ENCODE data around the gene AIFM2.

Gene AIFM2

DNA sequence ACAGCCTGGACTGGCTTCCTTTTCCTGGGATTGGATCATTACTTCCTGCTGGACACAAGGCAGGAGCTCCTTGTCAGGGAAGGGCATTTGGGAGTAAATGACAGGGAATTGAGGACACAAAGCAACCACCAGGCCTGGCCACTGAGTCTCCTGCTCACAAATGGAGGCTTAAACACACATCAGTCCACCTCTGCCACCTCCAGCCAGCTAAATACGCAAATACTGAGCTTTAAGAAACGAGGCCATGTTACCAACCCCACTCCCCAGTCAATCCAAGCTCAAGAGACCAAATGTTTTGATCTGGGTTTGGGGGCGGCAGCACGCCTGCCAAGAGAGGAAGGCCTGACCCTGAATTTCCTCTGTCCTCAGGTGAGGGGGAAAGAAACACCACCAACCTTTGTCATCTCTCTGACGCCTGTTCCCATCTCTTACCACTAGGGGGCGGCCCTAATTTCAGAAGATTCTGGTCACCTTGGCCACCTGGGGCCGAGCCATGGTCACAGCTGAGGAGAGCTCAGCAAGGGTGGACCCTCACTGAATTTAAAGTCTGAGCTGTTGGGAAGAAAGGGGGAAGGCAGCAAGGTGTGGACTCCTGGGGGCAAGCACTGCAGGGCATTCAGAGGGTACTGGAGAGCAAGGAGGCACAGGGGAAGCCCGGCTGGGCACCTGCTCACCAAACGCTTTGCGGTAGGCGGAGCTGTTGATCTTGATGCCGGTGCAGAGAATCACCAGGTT, 16.5 kb downstream of the AIFM2 start:
- TF ChIP-seq, protein P1, sequence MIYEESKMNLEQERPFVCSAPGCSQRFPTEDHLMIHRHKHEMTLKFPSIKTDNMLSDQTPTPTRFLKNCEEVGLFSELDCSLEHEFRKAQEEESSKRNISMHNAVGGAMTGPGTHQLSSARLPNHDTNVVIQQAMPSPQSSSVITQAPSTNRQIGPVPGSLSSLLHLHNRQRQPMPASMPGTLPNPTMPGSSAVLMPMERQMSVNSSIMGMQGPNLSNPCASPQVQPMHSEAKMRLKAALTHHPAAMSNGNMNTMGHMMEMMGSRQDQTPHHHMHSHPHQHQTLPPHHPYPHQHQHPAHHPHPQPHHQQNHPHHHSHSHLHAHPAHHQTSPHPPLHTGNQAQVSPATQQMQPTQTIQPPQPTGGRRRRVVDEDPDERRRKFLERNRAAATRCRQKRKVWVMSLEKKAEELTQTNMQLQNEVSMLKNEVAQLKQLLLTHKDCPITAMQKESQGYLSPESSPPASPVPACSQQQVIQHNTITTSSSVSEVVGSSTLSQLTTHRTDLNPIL (CRISPR knock-in tag; IDR thresholded peaks at IDR 0.05; ENCODE audit: low read depth) = no peak
- TF ChIP-seq, protein P2, sequence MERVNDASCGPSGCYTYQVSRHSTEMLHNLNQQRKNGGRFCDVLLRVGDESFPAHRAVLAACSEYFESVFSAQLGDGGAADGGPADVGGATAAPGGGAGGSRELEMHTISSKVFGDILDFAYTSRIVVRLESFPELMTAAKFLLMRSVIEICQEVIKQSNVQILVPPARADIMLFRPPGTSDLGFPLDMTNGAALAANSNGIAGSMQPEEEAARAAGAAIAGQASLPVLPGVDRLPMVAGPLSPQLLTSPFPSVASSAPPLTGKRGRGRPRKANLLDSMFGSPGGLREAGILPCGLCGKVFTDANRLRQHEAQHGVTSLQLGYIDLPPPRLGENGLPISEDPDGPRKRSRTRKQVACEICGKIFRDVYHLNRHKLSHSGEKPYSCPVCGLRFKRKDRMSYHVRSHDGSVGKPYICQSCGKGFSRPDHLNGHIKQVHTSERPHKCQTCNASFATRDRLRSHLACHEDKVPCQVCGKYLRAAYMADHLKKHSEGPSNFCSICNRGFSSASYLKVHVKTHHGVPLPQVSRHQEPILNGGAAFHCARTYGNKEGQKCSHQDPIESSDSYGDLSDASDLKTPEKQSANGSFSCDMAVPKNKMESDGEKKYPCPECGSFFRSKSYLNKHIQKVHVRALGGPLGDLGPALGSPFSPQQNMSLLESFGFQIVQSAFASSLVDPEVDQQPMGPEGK (CRISPR knock-in tag; IDR thresholded peaks at IDR 0.05; ENCODE audit: borderline replicate concordance) = no peak
- TF ChIP-seq OSR1 (CRISPR knock-in tag; IDR thresholded peaks at IDR 0.05) (no peak), ZC3H10 (CRISPR knock-in tag; IDR thresholded peaks at IDR 0.05) (no peak), PPARA (CRISPR knock-in tag; IDR thresholded peaks at IDR 0.05; ENCODE audit: borderline replicate concordance) (no peak), ZNF8 (CRISPR knock-in tag; IDR thresholded peaks at IDR 0.05) (no peak), ZNF565 (CRISPR knock-in tag; conservative IDR thresholded peaks at IDR 0.05; ENCODE audit: low read depth) (no peak), RARB (CRISPR knock-in tag; IDR thresholded peaks at IDR 0.05) (no peak), TCF4 (CRISPR knock-in tag; IDR thresholded peaks at IDR 0.05; ENCODE audit: borderline replicate concordance) (no peak), SNAI2 (CRISPR knock-in tag; IDR thresholded peaks at IDR 0.05) (no peak), ZFP30 (CRISPR knock-in tag; IDR thresholded peaks at IDR 0.05) (no peak), ZNF70 (CRISPR knock-in tag; IDR thresholded peaks at IDR 0.05) (no peak), ARNTL (CRISPR knock-in tag; IDR thresholded peaks at IDR 0.05; ENCODE audit: borderline replicate concordance, low read depth) (no peak), TOX (CRISPR knock-in tag; IDR thresholded peaks at IDR 0.05; ENCODE audit: borderline replicate concordance) (no peak), ZFP3 (CRISPR knock-in tag; IDR thresholded peaks at IDR 0.05) (no peak), ESRRG (CRISPR knock-in tag; IDR thresholded peaks at IDR 0.05) (no peak), CSDC2 (CRISPR knock-in tag; IDR thresholded peaks at IDR 0.05) (no peak)
- TF ChIP-seq, protein P3, sequence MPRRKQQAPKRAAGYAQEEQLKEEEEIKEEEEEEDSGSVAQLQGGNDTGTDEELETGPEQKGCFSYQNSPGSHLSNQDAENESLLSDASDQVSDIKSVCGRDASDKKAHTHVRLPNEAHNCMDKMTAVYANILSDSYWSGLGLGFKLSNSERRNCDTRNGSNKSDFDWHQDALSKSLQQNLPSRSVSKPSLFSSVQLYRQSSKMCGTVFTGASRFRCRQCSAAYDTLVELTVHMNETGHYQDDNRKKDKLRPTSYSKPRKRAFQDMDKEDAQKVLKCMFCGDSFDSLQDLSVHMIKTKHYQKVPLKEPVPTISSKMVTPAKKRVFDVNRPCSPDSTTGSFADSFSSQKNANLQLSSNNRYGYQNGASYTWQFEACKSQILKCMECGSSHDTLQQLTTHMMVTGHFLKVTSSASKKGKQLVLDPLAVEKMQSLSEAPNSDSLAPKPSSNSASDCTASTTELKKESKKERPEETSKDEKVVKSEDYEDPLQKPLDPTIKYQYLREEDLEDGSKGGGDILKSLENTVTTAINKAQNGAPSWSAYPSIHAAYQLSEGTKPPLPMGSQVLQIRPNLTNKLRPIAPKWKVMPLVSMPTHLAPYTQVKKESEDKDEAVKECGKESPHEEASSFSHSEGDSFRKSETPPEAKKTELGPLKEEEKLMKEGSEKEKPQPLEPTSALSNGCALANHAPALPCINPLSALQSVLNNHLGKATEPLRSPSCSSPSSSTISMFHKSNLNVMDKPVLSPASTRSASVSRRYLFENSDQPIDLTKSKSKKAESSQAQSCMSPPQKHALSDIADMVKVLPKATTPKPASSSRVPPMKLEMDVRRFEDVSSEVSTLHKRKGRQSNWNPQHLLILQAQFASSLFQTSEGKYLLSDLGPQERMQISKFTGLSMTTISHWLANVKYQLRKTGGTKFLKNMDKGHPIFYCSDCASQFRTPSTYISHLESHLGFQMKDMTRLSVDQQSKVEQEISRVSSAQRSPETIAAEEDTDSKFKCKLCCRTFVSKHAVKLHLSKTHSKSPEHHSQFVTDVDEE (CRISPR knock-in tag; IDR thresholded peaks at IDR 0.05) = no peak
- TF ChIP-seq, protein P4, sequence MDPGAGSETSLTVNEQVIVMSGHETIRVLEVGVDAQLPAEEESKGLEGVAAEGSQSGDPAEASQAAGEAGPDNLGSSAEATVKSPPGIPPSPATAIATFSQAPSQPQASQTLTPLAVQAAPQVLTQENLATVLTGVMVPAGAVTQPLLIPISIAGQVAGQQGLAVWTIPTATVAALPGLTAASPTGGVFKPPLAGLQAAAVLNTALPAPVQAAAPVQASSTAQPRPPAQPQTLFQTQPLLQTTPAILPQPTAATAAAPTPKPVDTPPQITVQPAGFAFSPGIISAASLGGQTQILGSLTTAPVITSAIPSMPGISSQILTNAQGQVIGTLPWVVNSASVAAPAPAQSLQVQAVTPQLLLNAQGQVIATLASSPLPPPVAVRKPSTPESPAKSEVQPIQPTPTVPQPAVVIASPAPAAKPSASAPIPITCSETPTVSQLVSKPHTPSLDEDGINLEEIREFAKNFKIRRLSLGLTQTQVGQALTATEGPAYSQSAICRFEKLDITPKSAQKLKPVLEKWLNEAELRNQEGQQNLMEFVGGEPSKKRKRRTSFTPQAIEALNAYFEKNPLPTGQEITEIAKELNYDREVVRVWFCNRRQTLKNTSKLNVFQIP (CRISPR knock-in tag; IDR thresholded peaks at IDR 0.05; ENCODE audit: borderline replicate concordance, low read depth) = no peak
- peak; percentile 84 for ATAC-seq

DNA sequence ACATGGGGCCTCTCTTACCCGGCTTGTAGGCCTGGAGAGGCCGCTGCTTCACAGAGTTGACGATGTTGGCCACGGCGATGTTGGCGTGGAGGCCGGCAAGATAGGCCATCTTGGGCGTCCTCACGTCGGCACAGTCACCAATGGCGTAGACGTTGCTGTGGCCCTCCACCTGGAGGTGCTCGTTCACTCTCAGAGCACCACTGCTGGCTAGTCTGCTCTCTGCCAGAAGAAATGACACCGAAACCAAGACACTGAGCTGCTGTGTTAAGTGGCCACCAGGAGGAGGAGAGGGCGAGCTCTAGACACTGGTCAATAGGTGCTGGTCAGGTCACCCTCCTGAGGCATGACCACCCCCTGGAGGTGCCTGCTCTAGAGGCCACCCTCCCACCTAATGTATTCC, 17.7 kb downstream of the AIFM2 start:
- TF ChIP-seq, protein P1 (CRISPR knock-in tag; IDR thresholded peaks at IDR 0.05; ENCODE audit: low read depth) = no peak
- no peak for ATAC-seq

DNA sequence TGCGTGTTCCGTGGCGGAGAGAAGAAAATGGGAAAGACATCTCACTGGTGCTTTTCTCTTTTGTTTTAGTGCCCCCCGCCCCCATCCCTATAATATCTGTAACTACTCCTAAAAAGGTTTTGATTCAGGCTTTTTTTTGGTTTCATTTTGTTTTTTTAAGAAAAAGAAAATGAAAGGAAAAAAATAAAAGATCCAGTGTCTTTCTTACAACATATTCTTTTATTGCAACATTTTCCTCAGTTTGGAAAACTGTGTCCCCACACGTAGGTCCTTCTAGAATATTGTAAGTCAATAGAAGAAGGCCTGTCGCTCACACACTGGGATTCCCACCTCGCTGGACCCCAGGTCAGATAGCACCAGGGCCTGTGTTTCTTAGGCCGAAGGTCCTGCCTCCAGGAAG, 20.6 kb downstream of the AIFM2 start:
- no peak for TF ChIP-seq ZNF565 (CRISPR knock-in tag; conservative IDR thresholded peaks at IDR 0.05; ENCODE audit: low read depth)
- TF ChIP-seq ZFP30 (CRISPR knock-in tag; IDR thresholded peaks at IDR 0.05) = no peak
- no peak for TF ChIP-seq PPARA (CRISPR knock-in tag; IDR thresholded peaks at IDR 0.05; ENCODE audit: borderline replicate concordance)
- TF ChIP-seq CSDC2 (CRISPR knock-in tag; IDR thresholded peaks at IDR 0.05) = no peak
- no peak for ATAC-seq

DNA sequence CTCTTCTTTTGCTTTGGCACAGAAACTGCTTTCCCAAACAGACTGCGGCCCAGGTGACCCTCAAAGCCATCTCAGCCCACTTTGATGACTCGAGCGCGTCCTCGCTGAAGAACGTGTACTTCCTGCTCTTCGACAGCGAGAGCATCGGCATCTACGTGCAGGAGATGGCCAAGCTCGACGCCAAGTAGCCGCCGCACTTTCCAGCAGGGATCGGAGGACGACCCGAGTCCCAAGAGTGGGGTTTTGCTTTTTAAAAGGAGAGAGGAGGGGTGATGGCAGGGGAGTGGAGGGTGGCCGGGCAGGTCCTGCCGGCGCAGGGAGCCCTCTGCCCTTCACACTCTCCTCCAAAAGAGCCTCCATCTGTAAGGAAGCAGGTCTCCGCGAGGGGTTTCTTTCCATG, 21.1 kb downstream of the AIFM2 start:
- no peak for ATAC-seq
- TF ChIP-seq CSDC2 (CRISPR knock-in tag; IDR thresholded peaks at IDR 0.05) = no peak
- TF ChIP-seq ZNF70 (CRISPR knock-in tag; IDR thresholded peaks at IDR 0.05) = no peak
- no peak for TF ChIP-seq GLIS3 (CRISPR knock-in tag; IDR thresholded peaks at IDR 0.05)
- no peak for TF ChIP-seq ESRRG (CRISPR knock-in tag; IDR thresholded peaks at IDR 0.05)
- TF ChIP-seq SNAI2 (CRISPR knock-in tag; IDR thresholded peaks at IDR 0.05) = no peak
- TF ChIP-seq ARNTL (CRISPR knock-in tag; IDR thresholded peaks at IDR 0.05; ENCODE audit: borderline replicate concordance, low read depth) = no peak
- TF ChIP-seq, protein P1 (CRISPR knock-in tag; IDR thresholded peaks at IDR 0.05; ENCODE audit: low read depth) = no peak
- TF ChIP-seq, protein P2 (CRISPR knock-in tag; IDR thresholded peaks at IDR 0.05; ENCODE audit: borderline replicate concordance) = no peak
- no peak for TF ChIP-seq ZFP30 (CRISPR knock-in tag; IDR thresholded peaks at IDR 0.05)
- no peak for TF ChIP-seq ZC3H10 (CRISPR knock-in tag; IDR thresholded peaks at IDR 0.05)

Data from SK-N-SH treated with all-trans-retinoic acid at 6 μM for 48 hours (cell line).